Esophagus muscularis mucosa (tissue), 4 donors: ENCODE data around the gene IQGAP1.

Experiments
- CTCF ChIP-seq, 3 experiments: fragments of 200-600 bp in 2 of 3; fragments of 450-650 bp in 1 of 3; sonication (generic) in 2 of 3; IDR thresholded peaks; one replicate each; pipeline ENCODE4 v1.5.1; 2017 to 2019; ENCODE audit warnings: antibody characterized with exemption in 3 of 3, mild to moderate bottlenecking in 2 of 3, moderate library complexity in 1 of 3
- EP300 ChIP-seq: sonication (generic); formaldehyde crosslinking; IDR thresholded peaks from one replicate; pipeline ENCODE4 v1.6.1; 2017; ENCODE audit warnings: antibody characterized with exemption
- POLR2A ChIP-seq: fragments of 450-650 bp; IDR thresholded peaks from one replicate; pipeline ENCODE4 v1.6.1; 2017; ENCODE audit warnings: antibody characterized with exemption, moderate library complexity, mild to moderate bottlenecking, low read depth
- POLR2AphosphoS5 ChIP-seq, 2 donors: sonication (generic); formaldehyde crosslinking; IDR thresholded peaks; one replicate each; pipeline ENCODE4 v1.6.1; 2017; ENCODE audit warnings: antibody characterized with exemption in 2 of 2

GRCh38 chr15:90376789-90377188 is 11.3 kb upstream of the IQGAP1 start:
- TF ChIP-seq POLR2A, result no peak
- TF ChIP-seq CTCF (IDR thresholded peaks at IDR 0.05), result no peak
- TF ChIP-seq POLR2AphosphoS5 (IDR thresholded peaks at IDR 0.05), result no peak
- no peak for TF ChIP-seq EP300
